Osteoblast (primary cell): ENCODE results near the gene ELMO1. TPM values are rescaled to one million over a fixed set of nuclear protein-coding genes. Genes with fewer than 3 reads are reported as not detected.

Experiments used
- DNase-seq: peaks from one replicate; pipeline ENCODE4 v3.0.0; 2011; ENCODE audit warnings: low spot score, mixed read lengths; ENCODE audit not compliant: insufficient read length; ENCODE audit errors: missing footprints
- H2AFZ ChIP-seq: 2 replicates; pipeline ENCODE4 v1.6.0; 2011; ENCODE audit warnings: mild to moderate bottlenecking, low read length
- H3K27ac ChIP-seq: 2 replicates; pipeline ENCODE4 v1.5.1; 2011; ENCODE audit warnings: mild to moderate bottlenecking, low read depth, low read length, moderate library complexity
- H3K27me3 ChIP-seq: 2 replicates; pipeline ENCODE4 v1.6.0; 2012; ENCODE audit warnings: mild to moderate bottlenecking, control low read depth, inconsistent platforms, low read length, moderate library complexity; ENCODE audit not compliant: insufficient read depth
- H3K36me3 ChIP-seq: 2 replicates; pipeline ENCODE4 v1.5.1; 2011; ENCODE audit warnings: mild to moderate bottlenecking, low read length, control low read depth, moderate library complexity; ENCODE audit not compliant: insufficient read depth
- H3K4me1 ChIP-seq: 2 replicates; pipeline ENCODE4 v1.5.1; 2011; ENCODE audit warnings: mild to moderate bottlenecking, low read length, control low read depth, moderate library complexity; ENCODE audit not compliant: insufficient read depth
- H3K4me2 ChIP-seq: 2 replicates; pipeline ENCODE4 v1.6.0; 2011; ENCODE audit warnings: mild to moderate bottlenecking, low read length; ENCODE audit not compliant: insufficient read depth
- H3K4me3 ChIP-seq: fragments of 200-600 bp; sonication (generic); 3 replicates; pipeline ENCODE4 v1.5.1; 2012; ENCODE audit warnings: mild to moderate bottlenecking, low read length, inconsistent platforms; ENCODE audit not compliant: insufficient read depth
- H3K79me2 ChIP-seq: 2 replicates; pipeline ENCODE4 v1.6.0; 2012; ENCODE audit warnings: mild to moderate bottlenecking, low read length, control low read depth, inconsistent platforms; ENCODE audit not compliant: insufficient read depth
- H3K9me3 ChIP-seq: 2 replicates; pipeline ENCODE4 v1.5.1; 2011; ENCODE audit warnings: low read depth, low read length, control low read depth
- H4K20me1 ChIP-seq: 2 replicates; pipeline ENCODE4 v1.6.0; 2012; ENCODE audit warnings: mild to moderate bottlenecking, low read length, control low read depth; ENCODE audit not compliant: insufficient read depth
- CTCF ChIP-seq: IDR thresholded peaks from 2 replicates; pipeline ENCODE4 v1.5.1; 2011; ENCODE audit warnings: mild to moderate bottlenecking, low read depth, low read length, moderate library complexity; ENCODE audit errors: extremely low read depth
- total RNA-seq: library from RNA; depleted of rRNA; stranded (reverse); fragments of >200 nt; gene quantifications from 2 replicates; pipeline ENCODE4 v1.2.3, GENCODE V29; 2012

The ELMO1 gene
- total RNA-seq, 1 donor: 2.2 TPM

GRCh38 chr7:37438906-37439652, 9.6 kb downstream of the ELMO1 start:
- Histone ChIP-seq H3K27ac (no peak overlapping the region), H3K4me2 (no peak overlapping the region), H3K36me3 (no peaks in the 10 kb centered on the region), H3K4me1 (no peaks in the 10 kb centered on the region), H3K4me3 (no peak overlapping the region), H3K9me3 (no peaks in the 10 kb centered on the region), H2AFZ (no peak overlapping the region), H4K20me1 (no peaks in the 10 kb centered on the region), H3K27me3 (no peaks in the 10 kb centered on the region), H3K79me2 (no peaks in the 10 kb centered on the region)
- DNase-seq: no peak
- no peak for TF ChIP-seq CTCF

GRCh38 chr7:37435156-37435855, 13.4 kb downstream of the ELMO1 start:
- H2AFZ ChIP-seq: no peak overlapping the region
- H3K79me2 ChIP-seq: no peaks in the 10 kb centered on the region
- H3K4me3 ChIP-seq: no peak overlapping the region
- no peaks in the 10 kb centered on the region for H3K27me3 ChIP-seq
- H4K20me1 ChIP-seq: no peaks in the 10 kb centered on the region
- no peaks in the 10 kb centered on the region for H3K36me3 ChIP-seq
- no peak overlapping the region for H3K27ac ChIP-seq
- no peak overlapping the region for H3K4me2 ChIP-seq
- H3K4me1 ChIP-seq: no peaks in the 10 kb centered on the region
- no peak for DNase-seq
- H3K9me3 ChIP-seq: no peaks in the 10 kb centered on the region
- TF ChIP-seq CTCF: no peak

- Histone ChIP-seq H3K36me3 (no peaks in the 10 kb centered on the region), H3K4me2 (no peak overlapping the region), H3K79me2 (no peaks in the 10 kb centered on the region), H4K20me1 (no peaks in the 10 kb centered on the region), H3K27me3 (no peaks in the 10 kb centered on the region), H2AFZ (no peak overlapping the region), H3K4me1 (no peaks in the 10 kb centered on the region), H3K9me3 (no peaks in the 10 kb centered on the region), H3K27ac (no peak overlapping the region), H3K4me3 (no peak overlapping the region)
- TF ChIP-seq CTCF: no peak
- DNase-seq: no peak
Observed at GRCh38 chr7:37434529-37434928, 14.1 kb downstream of the ELMO1 start.

- Histone ChIP-seq H4K20me1 (no peaks in the 10 kb centered on the region), H2AFZ (no peak overlapping the region), H3K36me3 (no peaks in the 10 kb centered on the region), H3K4me2 (no peak overlapping the region), H3K27me3 (no peaks in the 10 kb centered on the region), H3K9me3 (no peaks in the 10 kb centered on the region), H3K4me3 (no peak overlapping the region), H3K27ac (no peak overlapping the region), H3K4me1 (no peaks in the 10 kb centered on the region), H3K79me2 (no peaks in the 10 kb centered on the region)
- TF ChIP-seq CTCF: no peak
- no peak for DNase-seq
Observed at GRCh38 chr7:37433166-37433565, 15.5 kb downstream of the ELMO1 start.
